Kidney epithelial cell (primary cell): ENCODE data around the gene RBM19. TPM values are rescaled to one million over a fixed set of nuclear protein-coding genes. Genes with fewer than 3 reads are reported as not detected.

Experiments
- DNase-seq: peaks from one replicate; pipeline ENCODE4 v3.0.0-alpha.2; 2010; ENCODE audit warnings: low read depth
- H3K27me3 ChIP-seq: 2 replicates; pipeline ENCODE4 v1.6.0; 2011; ENCODE audit warnings: low read length; ENCODE audit not compliant: control insufficient read depth, insufficient read depth
- H3K36me3 ChIP-seq: 2 replicates; pipeline ENCODE4 v1.5.1; 2011; ENCODE audit warnings: low read length; ENCODE audit not compliant: control insufficient read depth, insufficient read depth
- H3K4me3 ChIP-seq: 2 replicates; pipeline ENCODE4 v1.5.1; 2011; ENCODE audit warnings: low read depth, mild to moderate bottlenecking, control low read depth, low read length
- total RNA-seq: library from RNA; depleted of rRNA; stranded (reverse); fragments of >200 nt; gene quantifications from 2 replicates; pipeline ENCODE4 v1.2.3, GENCODE V29; 2015
- TF ChIP-seq, protein P1 (sequence below): IDR thresholded peaks from 2 replicates; pipeline ENCODE4 v1.5.1; 2011; ENCODE audit warnings: mild to moderate bottlenecking, moderate library complexity, low read length, control low read depth, inconsistent platforms; ENCODE audit not compliant: insufficient read depth, poor library complexity, severe bottlenecking

The RBM19 gene
- total RNA-seq, 1 donor from 2014 or later = 30.9 TPM

- DNase-seq = no peak
- no peak overlapping the region for H3K4me3 ChIP-seq
- no peaks in the 10 kb centered on the region for H3K27me3 ChIP-seq
- TF ChIP-seq, protein P1, sequence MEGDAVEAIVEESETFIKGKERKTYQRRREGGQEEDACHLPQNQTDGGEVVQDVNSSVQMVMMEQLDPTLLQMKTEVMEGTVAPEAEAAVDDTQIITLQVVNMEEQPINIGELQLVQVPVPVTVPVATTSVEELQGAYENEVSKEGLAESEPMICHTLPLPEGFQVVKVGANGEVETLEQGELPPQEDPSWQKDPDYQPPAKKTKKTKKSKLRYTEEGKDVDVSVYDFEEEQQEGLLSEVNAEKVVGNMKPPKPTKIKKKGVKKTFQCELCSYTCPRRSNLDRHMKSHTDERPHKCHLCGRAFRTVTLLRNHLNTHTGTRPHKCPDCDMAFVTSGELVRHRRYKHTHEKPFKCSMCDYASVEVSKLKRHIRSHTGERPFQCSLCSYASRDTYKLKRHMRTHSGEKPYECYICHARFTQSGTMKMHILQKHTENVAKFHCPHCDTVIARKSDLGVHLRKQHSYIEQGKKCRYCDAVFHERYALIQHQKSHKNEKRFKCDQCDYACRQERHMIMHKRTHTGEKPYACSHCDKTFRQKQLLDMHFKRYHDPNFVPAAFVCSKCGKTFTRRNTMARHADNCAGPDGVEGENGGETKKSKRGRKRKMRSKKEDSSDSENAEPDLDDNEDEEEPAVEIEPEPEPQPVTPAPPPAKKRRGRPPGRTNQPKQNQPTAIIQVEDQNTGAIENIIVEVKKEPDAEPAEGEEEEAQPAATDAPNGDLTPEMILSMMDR = no peak
- no peaks in the 10 kb centered on the region for H3K36me3 ChIP-seq
These were observed 45.6 kb upstream of the RBM19 start for GRCh38 chr12:114011711-114012110.

DNA sequence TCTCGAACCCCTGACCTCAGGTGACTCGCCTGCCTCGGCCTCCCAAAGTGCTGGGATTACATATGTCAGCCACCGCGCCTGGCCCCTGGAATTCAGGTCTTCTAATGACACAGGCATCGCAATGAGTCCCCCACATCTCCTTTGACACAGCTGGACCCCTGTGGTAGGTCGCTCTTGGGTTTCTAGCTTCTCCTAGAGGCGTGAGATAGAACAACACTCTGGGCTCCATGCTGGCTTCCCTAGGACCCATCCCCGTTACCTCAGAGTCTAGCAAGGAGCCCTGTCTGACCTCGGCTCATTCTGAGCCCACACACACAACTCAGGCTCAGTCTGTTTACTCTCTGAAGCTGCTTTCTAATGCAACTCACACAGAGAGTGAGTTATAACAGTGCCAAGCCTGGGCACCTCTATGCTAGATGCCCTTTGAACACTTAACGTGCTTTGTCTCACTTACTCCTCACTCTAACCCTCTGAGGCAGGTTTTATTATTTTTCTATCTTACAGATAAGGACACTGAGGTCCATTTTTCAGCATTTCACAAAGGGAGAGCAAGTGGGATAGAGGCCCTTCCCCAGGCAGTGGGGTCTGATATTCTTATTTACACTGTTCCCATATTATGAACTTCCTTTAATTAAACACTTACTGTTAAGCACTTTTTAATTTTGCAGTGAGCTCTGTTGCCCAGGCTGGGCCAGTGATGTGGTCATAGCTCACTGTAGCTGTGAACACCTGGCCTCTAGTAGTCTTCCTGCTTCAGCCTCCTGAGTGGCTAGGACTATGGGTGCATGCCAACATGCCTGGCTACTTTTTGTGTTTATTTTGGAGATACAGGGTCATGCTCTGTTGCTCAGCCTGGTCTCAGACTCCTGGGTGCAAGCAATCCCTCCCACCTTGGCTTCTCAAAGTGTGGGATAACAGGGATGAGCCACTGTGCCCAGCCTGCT is 40.6 kb upstream of the RBM19 start:
- Histone ChIP-seq H3K36me3 (no peaks in the 10 kb centered on the region), H3K4me3 (no peak overlapping the region), H3K27me3 (no peaks in the 10 kb centered on the region)
- TF ChIP-seq, protein P1 = no peak
- no peak for DNase-seq

DNA sequence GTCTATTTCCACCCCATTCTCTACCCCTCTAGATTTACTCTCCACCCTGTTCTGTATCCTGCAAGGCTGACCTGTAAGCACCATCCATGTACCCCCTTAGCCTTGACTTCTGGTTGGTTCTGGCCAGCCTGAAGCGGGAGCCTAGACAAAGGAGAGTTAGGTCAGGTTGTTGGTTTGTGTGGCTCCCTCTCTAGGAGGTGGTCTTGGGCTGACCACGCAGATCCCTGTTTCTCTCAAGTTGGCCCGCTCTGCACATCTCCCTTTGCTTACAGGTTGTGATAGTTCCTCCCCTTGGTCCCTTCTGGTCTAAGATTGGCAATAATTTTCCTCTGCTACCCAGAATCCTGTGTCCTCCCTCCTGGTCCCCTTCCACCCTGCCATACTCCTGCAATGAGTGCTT is 38.3 kb upstream of the RBM19 start:
- H3K27me3 ChIP-seq = no peaks in the 10 kb centered on the region
- no peak for DNase-seq
- no peaks in the 10 kb centered on the region for H3K36me3 ChIP-seq
- TF ChIP-seq, protein P1 = no peak
- no peak overlapping the region for H3K4me3 ChIP-seq

GRCh38 chr12:114003286-114003685 is 37.2 kb upstream of the RBM19 start:
- DNase-seq = no peak
- TF ChIP-seq, protein P1 = no peak
- H3K4me3 ChIP-seq = no peak overlapping the region
- H3K36me3 ChIP-seq = no peaks in the 10 kb centered on the region
- H3K27me3 ChIP-seq = no peaks in the 10 kb centered on the region

- no peak overlapping the region for H3K4me3 ChIP-seq
- TF ChIP-seq, protein P1 = no peak
- no peak for DNase-seq
- no peaks in the 10 kb centered on the region for H3K36me3 ChIP-seq
- no peaks in the 10 kb centered on the region for H3K27me3 ChIP-seq
These were observed 35.6 kb upstream of the RBM19 start for GRCh38 chr12:114001511-114002340.
